GM19455 (cell line): ENCODE results near the gene RIOK2.

ENCODE experiments used
- ATAC-seq: cut with Tn5 transposase; IDR thresholded peaks from one replicate; pipeline ENCODE4 v1.9.1; 2021; ENCODE audit not compliant: unreplicated experiment

RIOK2 gene

DNA sequence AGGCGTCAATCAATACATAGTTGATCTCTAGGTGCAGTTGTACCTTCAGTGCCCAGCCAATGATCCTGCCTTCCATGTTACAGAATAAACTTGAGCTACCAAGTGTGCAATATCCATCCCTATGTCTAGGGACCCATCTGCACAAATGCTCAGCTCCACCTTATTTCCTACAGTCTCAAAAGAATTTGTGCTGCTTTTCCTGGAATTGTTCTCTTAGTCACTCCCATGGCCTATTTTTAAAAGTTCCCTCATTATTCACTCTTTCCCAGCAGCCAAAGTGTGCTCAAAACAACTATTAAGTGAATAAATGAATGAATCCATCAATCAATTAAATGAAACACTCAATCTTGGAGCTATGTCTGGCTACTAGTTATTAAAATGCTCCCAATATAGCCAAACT, 55.3 kb downstream of the RIOK2 start:
- no peak for ATAC-seq

GRCh38 chr5:97125125-97125683, 57.8 kb downstream of the RIOK2 start:
- no peak for ATAC-seq

GRCh38 chr5:97124335-97124734, 58.7 kb downstream of the RIOK2 start:
- no peak for ATAC-seq

DNA sequence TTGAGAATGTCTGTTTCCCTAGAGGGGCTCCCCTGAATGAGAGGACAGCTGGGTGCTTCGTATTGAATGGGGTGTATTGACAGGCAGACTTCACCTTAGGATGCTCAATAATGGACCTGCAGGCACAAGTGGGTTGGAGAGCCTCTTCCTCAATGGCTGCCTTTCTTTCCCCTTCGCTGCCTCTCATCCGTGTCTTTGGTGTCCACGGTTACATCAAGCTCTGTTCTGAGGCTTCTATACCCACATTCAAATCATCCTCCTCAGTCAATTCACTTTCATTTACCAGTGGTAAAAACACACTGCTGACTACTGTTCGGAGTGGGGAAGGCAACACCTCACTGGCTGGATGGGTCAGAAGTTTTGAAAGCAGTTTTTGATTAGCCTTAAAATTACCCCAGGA, 61.2 kb downstream of the RIOK2 start:
- ATAC-seq: no peak

DNA sequence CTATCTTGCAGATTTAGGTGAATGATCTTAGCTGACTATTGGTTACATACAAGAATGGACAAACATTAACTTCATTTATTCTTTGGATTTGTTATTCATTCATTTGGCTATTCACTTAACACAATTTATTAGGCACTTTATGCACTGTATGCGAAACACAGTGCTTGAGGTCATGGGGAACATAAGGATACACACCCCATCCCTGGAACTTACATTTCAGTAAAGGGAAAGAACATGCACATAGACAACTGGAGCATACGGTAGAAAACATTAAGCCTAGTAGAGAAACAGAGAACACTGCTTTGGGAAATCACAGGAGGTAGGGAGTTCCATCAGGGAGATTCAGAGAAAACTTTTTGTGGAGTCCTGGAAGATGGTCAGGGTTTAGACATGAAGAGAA, 62.9 kb downstream of the RIOK2 start:
- ATAC-seq: no peak

- no peak for ATAC-seq
Observed at GRCh38 chr5:97119007-97119390, 64.0 kb downstream of the RIOK2 start.

GRCh38 chr5:97118261-97119006, 64.6 kb downstream of the RIOK2 start:
- ATAC-seq: no peak

GRCh38 chr5:97115932-97116331, 67.1 kb downstream of the RIOK2 start:
- no peak for ATAC-seq

DNA sequence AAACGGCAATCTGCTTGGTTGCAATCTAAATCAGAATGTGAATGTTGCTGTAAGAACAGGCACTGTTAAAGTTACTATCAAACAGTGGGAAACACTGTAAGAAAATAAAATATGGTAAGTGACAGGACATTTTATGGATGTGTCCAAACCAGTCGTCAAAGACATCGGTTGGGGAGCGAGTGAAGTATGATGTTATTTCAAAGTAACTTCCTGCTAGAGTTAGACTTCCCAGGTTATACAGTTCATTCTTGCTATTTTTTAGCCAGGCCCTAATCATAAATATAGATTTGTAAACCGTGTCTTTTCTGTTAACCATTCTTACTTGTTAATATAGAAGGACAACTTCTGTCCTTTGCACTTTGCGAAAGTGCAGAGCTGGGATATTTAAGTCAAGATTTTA, 70.8 kb downstream of the RIOK2 start:
- ATAC-seq: no peak

DNA sequence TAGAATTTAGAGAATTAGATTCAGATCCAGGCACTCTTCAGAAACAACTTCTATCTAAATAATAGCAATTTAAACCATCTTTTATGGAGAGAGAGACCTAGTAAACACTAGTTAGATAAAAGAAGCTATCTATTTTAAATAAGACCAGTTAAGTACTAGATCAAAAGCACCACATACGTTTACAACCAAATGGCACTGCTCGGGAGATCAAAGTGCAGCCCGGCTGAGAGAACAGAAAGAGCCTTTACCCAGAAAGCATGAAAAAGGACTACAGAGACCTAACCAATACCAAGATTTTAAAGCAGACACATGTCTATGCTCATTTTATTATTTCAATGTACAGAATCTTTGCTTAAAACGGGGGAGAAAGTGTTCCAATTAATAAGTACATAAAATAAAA, 71.4 kb downstream of the RIOK2 start:
- no peak for ATAC-seq

- no peak for ATAC-seq
Observed at GRCh38 chr5:97111004-97111403, 72.0 kb downstream of the RIOK2 start.
